IPS-11a (cell line): ENCODE measurements around the gene PPP1CC.
"Not testable (repeated sequence)": the region's sequence is repeated elsewhere in the genome, so short reads cannot be mapped to it uniquely, and the experiment has no call there.

ENCODE experiments used
- H3K4me3 ChIP-seq: one replicate; pipeline ENCODE4 v1.5.1; 2013; ENCODE audit warnings: low read depth, low read length, control low read depth

Gene PPP1CC

GRCh38 chr12:110726028-110726427 lies 16.7 kb downstream of the PPP1CC start:
- no peak overlapping the region for H3K4me3 ChIP-seq

DNA sequence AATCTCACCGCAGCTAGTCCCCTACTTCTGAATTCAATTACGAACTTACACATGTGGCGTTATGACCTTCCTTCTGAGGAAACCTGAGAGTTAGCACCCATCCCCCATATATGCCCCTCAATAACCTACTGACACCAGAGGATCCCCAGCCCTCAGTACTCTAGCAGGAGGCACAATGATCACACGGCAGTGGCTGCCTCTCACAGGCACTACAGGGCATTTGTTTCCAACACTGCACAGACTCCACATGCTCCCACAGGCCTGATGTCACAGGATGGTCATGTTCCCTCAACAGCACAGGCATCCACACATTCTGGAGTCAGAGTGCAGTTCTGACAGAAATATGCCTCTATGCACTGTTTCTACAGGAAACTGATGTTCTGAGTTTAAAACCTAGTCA lies 17.4 kb downstream of the PPP1CC start:
- no peak overlapping the region for H3K4me3 ChIP-seq

GRCh38 chr12:110722892-110723291 lies 19.8 kb downstream of the PPP1CC start:
- not testable (repeated sequence) for H3K4me3 ChIP-seq

DNA sequence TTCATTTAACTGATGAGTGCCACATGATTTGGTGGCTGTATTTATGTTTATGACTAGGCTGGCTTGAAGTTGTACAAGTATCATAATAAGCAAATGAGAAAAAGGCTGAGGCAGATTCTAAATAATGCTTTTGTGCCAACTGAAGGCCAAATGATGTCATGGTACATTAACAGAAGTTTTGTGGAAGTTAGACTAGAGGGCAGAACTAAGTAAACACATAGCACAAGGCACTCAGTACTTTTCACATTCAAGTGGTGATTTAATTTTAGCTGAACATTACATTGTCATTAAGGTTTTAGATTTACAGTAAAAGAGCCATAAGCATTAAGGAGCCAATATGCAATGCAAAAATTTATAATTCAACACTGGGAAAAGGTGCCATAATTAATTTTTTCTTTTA lies 21.1 kb downstream of the PPP1CC start:
- no peak overlapping the region for H3K4me3 ChIP-seq

DNA sequence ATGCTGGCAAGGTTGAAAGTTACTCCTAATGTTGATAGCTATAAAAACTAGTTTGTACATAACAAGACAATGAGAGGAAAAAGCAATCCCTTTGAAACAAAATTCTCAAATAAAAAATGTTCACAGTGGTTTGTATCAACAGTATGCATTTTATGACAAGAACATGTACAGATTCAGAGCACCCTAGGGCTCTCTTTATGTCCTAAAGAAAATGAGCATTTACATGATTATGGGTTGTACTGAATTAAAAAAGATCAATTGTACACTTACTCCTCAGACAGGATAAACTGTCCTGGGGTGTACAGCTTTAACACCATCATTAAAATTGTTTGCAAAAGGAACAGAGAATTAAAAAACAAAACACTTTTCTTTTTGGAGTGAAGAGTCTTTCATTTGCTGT lies 22.2 kb downstream of the PPP1CC start:
- no peak overlapping the region for H3K4me3 ChIP-seq

DNA sequence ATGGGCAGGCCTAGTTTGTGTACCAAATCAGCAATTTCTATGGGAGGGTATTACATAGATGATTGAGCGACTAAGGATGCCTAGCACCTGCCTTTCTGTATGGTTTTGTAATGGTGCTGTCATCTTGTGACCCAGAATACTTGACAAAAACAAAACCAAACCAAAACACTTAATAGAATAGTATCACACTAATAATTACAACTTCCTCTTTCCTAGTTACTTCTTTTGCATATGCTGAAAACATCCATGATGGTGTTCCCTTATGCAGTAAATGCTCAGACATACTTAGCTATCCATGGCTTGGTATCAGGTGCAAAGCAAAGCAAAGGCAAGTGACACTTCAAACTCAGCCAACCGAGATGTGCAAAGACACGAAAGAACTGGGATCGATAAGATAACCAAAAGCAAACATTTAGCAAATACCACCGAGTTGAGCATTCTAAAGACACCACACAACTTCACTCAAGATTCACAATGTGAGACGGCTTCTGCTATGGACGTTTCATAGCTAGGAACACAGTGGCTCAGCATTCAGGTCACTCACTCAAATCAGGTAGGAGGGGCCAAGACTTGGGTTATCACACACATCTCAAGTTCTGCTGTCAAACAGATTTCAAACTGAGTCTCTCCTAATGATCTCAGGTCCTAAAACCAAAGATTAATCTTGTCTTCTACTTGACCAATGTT lies 24.3 kb downstream of the PPP1CC start:
- no peak overlapping the region for H3K4me3 ChIP-seq

GRCh38 chr12:110717037-110717436 lies 25.7 kb downstream of the PPP1CC start:
- no peak overlapping the region for H3K4me3 ChIP-seq

- no peak overlapping the region for H3K4me3 ChIP-seq
Measured at GRCh38 chr12:110708917-110709316, 33.8 kb downstream of the PPP1CC start.

- H3K4me3 ChIP-seq, result no peak overlapping the region
Measured at GRCh38 chr12:110705309-110705708, 37.4 kb downstream of the PPP1CC start.

GRCh38 chr12:110704750-110705149 lies 37.9 kb downstream of the PPP1CC start:
- H3K4me3 ChIP-seq, result no peak overlapping the region

GRCh38 chr12:110704231-110704630 lies 38.5 kb downstream of the PPP1CC start:
- H3K4me3 ChIP-seq, result no peak overlapping the region

- H3K4me3 ChIP-seq, result no peak overlapping the region
Measured at GRCh38 chr12:110702081-110702480, 40.6 kb downstream of the PPP1CC start.

DNA sequence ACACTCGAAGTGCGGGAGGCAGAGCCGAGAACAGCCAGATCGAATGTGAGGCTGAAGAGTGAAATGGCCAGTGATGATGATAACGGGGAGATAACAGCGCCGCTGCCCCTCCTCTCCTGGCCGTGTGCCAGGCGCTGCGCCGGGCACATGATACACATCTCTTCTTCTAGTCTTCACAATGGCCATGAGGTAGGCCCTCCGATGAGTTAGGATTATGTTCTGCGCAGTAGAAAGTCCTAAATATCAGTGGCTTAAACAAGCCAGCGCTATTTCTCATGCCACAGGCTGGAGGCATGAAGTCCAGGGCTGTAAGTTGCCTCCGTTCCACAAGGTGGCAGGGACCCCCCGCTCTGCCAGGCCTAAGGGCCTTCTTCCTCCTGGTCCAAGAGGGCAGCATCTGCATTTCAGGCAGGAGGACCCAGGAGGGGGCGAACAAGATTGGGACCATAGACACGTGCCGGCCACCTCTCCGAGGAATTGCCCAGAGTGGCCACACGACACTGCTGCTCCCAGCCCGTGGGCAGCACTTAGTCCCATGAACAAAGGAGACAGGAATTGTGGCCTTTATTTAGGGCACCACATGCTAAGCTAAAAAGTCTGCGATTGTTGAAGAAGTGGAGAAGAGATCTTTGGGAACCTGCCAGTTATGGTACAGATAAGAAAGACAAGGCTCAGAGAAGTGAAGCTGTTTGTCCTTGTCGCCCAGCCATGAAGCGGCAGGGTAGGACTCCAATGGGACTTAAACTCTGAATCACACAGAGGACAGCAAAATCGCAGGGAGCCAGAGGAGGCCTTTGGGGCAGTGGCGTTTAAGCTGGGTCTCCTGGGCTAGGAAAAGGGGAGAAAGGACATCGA lies 42.9 kb downstream of the PPP1CC start:
- H3K4me3 ChIP-seq, result no peak overlapping the region

- H3K4me3 ChIP-seq, result no peak overlapping the region
Measured at GRCh38 chr12:110698171-110698902, 44.4 kb downstream of the PPP1CC start.

- H3K4me3 ChIP-seq, result no peak overlapping the region
Measured at GRCh38 chr12:110697236-110697635, 45.5 kb downstream of the PPP1CC start.

DNA sequence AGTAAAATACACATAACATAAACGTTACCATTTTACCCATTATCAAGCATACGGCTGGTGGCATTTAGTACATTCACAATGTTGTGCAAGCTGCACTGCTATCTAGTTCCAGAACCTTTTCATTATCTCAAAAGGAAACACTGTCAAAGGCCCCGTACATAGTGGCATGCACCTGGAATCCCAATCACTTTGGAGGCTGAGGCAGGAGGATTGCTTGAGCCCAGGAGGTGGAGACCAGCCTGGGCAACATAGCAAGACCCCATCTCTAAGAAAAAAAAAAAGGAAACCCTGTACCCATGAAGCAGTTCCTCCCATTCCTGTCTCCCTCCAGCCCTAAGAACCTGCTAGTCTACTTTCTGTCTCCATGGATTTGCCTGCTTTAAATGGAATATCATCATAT lies 46.4 kb downstream of the PPP1CC start:
- H3K4me3 ChIP-seq, result no peak overlapping the region

DNA sequence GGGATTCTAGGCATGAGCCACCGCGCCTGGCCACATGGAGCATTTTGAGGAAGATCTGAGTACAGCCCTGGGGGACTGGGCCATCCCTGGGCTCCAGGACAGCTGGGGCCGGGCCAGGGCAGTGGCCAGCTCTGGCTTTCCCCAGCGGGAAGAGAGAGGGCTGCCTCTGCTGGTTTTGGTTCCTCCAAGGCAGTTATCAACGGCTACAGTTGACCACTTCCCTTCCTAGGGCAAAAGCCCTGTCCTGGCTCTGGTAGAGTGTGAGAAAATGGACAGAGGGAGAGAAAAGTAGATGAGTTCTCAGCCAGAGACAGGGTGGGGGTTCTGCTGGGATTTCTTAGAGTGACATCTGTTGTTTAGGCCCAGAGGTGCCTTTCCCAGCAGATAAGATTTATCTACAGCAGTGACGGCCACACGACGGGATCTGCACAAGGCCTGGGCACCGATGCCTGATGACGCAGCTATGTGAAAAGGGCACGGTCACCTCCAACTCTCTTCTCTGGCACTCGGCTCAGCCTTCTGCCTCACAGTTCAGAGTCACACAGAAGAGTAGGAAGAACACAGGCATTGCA lies 48.3 kb downstream of the PPP1CC start:
- no peak overlapping the region for H3K4me3 ChIP-seq

DNA sequence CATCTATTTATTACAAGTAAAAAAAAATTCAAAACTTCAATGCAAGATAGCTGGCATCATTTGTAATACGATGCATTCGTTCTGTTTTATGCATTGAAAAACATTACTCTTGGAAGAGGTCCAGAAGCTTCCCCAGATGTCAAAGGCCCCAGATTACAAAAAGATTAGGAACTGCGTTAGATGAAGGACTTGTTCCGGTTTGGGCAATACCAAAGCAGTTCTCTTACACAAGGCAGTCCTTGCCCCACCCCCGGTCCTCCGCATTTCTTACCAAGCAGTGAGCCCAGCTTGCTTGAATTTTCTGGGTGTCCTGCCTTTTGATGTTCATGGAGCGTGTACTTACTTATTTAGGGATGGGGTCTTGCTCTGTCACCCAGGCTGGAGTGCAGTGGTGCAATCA lies 49.0 kb downstream of the PPP1CC start:
- no peak overlapping the region for H3K4me3 ChIP-seq

DNA sequence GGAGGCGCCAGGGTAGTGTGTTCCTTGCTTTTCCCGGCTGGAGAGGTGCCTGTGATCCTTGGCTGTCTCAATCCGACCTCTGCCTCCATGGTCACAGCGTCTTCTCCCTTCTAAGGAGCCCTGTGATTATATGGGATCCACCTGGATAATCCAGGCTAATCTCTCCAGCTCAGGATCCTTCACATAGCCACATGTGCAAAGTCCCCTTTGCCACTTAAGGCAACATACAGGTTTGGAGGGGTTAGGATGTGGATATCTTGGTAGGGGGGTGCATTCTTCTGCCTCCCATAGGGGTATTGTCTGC lies 52.6 kb downstream of the PPP1CC start:
- H3K4me3 ChIP-seq, result no peak overlapping the region

DNA sequence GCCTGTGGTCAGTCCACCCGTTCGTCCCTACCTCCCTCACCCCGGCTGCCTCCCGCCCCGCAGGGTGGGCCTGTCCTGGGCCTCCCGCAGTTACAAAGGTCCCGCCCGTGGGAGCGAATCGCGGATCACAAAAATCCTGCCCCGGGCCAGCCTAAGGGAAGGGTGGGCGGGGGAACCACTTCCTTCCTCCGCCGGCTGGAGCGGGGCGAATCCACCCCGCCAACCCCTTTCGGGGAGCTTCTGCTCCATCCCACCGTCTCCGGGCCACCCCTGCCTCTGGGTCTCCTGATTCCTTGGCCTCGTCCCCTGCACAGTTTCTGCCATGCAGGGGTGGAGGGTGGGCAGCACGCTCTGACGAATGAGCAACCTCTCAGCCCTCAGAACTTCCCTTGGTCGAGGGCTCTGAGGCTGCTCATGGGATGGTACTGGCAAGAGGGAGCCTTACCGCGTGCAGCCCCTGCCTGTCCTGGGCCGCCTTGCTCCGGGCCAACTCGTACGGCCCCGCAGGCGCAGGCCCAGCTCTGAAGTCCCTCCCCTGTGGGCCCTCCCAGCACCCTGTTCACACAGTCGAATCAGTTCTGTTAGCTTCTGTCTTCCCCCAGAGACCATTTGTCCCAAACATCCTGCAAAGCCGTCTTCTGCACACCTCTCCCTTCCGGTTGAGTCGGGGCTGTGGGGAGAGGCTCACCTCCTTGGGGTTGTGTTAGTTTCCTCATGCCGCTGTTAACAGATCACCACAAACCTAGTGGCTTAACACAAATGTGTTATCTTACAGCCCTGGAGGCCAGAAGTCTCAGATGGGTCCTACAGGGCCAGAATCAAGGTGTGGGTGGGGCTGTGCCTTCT lies 53.2 kb downstream of the PPP1CC start:
- peak overlapping the region; percentile 39 for H3K4me3 ChIP-seq
